Measurements from ENCODE around the gene ITPKB.
A peak's percentile ranks its signal among the peaks of the same experiment; 100 is the strongest.

Gene ITPKB

GRCh38 chr1:226692051-226692792, 46.9 kb downstream of the ITPKB start:
- Mint-ChIP-seq H3K4me1 (peaks cover 93% of the 10 kb centered on the region), H3K27me3 (no peaks in the 10 kb centered on the region), H3K36me3 (peaks cover 44% of the 10 kb centered on the region), H3K4me3 (no peak overlapping the region), H3K27ac (peak overlapping the region; percentile 94), H3K9me3 (no peaks in the 10 kb centered on the region)
- no peak for ATAC-seq

GRCh38 chr1:226691247-226691646, 47.8 kb downstream of the ITPKB start:
- Mint-ChIP-seq H3K9me3 (no peaks in the 10 kb centered on the region), H3K4me3 (peak overlapping the region; percentile 20), H3K27ac (peak overlapping the region; percentile 94), H3K27me3 (no peaks in the 10 kb centered on the region), H3K4me1 (peaks cover 93% of the 10 kb centered on the region), H3K36me3 (peaks cover 44% of the 10 kb centered on the region)
- peak; percentile 80 for ATAC-seq

- no peaks in the 10 kb centered on the region for H3K27me3 Mint-ChIP-seq
- ATAC-seq, result no peak
- H3K36me3 Mint-ChIP-seq, result peaks cover 45% of the 10 kb centered on the region
- no peaks in the 10 kb centered on the region for H3K9me3 Mint-ChIP-seq
- peak overlapping the region; percentile 94 for H3K27ac Mint-ChIP-seq
- H3K4me1 Mint-ChIP-seq, result peaks cover 93% of the 10 kb centered on the region
- peak overlapping the region; percentile 8 for H3K4me3 Mint-ChIP-seq
Measured at GRCh38 chr1:226690460-226690982, 48.6 kb downstream of the ITPKB start.

GRCh38 chr1:226688808-226689207, 50.3 kb downstream of the ITPKB start:
- H3K9me3 Mint-ChIP-seq, result no peaks in the 10 kb centered on the region
- no peaks in the 10 kb centered on the region for H3K27me3 Mint-ChIP-seq
- no peak for ATAC-seq
- peaks cover 58% of the 10 kb centered on the region for H3K36me3 Mint-ChIP-seq
- H3K4me3 Mint-ChIP-seq, result peak overlapping the region; percentile 1
- H3K27ac Mint-ChIP-seq, result peak overlapping the region; percentile 94
- peaks cover 97% of the 10 kb centered on the region for H3K4me1 Mint-ChIP-seq

GRCh38 chr1:226688056-226688748, 50.9 kb downstream of the ITPKB start:
- Mint-ChIP-seq H3K36me3 (peaks cover 63% of the 10 kb centered on the region), H3K27ac (peak overlapping the region; percentile 94)

GRCh38 chr1:226687426-226687825, 51.7 kb downstream of the ITPKB start:
- peak; percentile 35 for ATAC-seq
- H3K36me3 Mint-ChIP-seq, result peaks cover 55% of the 10 kb centered on the region
- H3K27me3 Mint-ChIP-seq, result no peaks in the 10 kb centered on the region
- peaks cover 99% of the 10 kb centered on the region for H3K4me1 Mint-ChIP-seq
- H3K9me3 Mint-ChIP-seq, result no peaks in the 10 kb centered on the region
- peak overlapping the region; percentile 94 for H3K27ac Mint-ChIP-seq
- H3K4me3 Mint-ChIP-seq, result peak overlapping the region; percentile 10

More at GRCh38 chr1:226688056-226688748, 50.9 kb downstream of the ITPKB start:
- no peaks in the 10 kb centered on the region for H3K27me3 Mint-ChIP-seq
- peaks cover 99% of the 10 kb centered on the region for H3K4me1 Mint-ChIP-seq
- peak; percentile 92 for ATAC-seq
- no peaks in the 10 kb centered on the region for H3K9me3 Mint-ChIP-seq
- H3K4me3 Mint-ChIP-seq, result peak overlapping the region; percentile 1

- Mint-ChIP-seq H3K9me3 (no peaks in the 10 kb centered on the region), H3K4me1 (peaks cover 99% of the 10 kb centered on the region), H3K27ac (peak overlapping the region; percentile 94), H3K27me3 (no peaks in the 10 kb centered on the region), H3K36me3 (peaks cover 48% of the 10 kb centered on the region), H3K4me3 (no peak overlapping the region)
- peak; percentile 1 for ATAC-seq
Measured at GRCh38 chr1:226686440-226687425, 52.3 kb downstream of the ITPKB start.

- no peaks in the 10 kb centered on the region for H3K9me3 Mint-ChIP-seq
- H3K4me1 Mint-ChIP-seq, result peaks cover 98% of the 10 kb centered on the region
- H3K27me3 Mint-ChIP-seq, result no peaks in the 10 kb centered on the region
- peak overlapping the region; percentile 24 for H3K4me3 Mint-ChIP-seq
- H3K27ac Mint-ChIP-seq, result peak overlapping the region; percentile 94
- H3K36me3 Mint-ChIP-seq, result peaks cover 39% of the 10 kb centered on the region
- ATAC-seq, result no peak
Measured at GRCh38 chr1:226685196-226685820, 53.8 kb downstream of the ITPKB start.

- no peak overlapping the region for H3K4me3 Mint-ChIP-seq
- no peaks in the 10 kb centered on the region for H3K9me3 Mint-ChIP-seq
- peaks cover 99% of the 10 kb centered on the region for H3K4me1 Mint-ChIP-seq
- no peak for ATAC-seq
- H3K27ac Mint-ChIP-seq, result peak overlapping the region; percentile 94
- H3K27me3 Mint-ChIP-seq, result no peaks in the 10 kb centered on the region
- peaks cover 30% of the 10 kb centered on the region for H3K36me3 Mint-ChIP-seq
Measured at GRCh38 chr1:226684026-226684425, 55.1 kb downstream of the ITPKB start.

- ATAC-seq, result no peak
- H3K4me3 Mint-ChIP-seq, result no peak overlapping the region
- peaks cover 99% of the 10 kb centered on the region for H3K4me1 Mint-ChIP-seq
- H3K27ac Mint-ChIP-seq, result peak overlapping the region; percentile 94
- H3K9me3 Mint-ChIP-seq, result no peaks in the 10 kb centered on the region
- H3K27me3 Mint-ChIP-seq, result no peaks in the 10 kb centered on the region
- H3K36me3 Mint-ChIP-seq, result peaks cover 26% of the 10 kb centered on the region
Measured at GRCh38 chr1:226682871-226683814, 55.9 kb downstream of the ITPKB start.

- H3K27ac Mint-ChIP-seq, result peak overlapping the region; percentile 94
Measured at GRCh38 chr1:226681652-226682493, 57.2 kb downstream of the ITPKB start.

GRCh38 chr1:226680653-226681052, 58.4 kb downstream of the ITPKB start:
- peaks cover 99% of the 10 kb centered on the region for H3K4me1 Mint-ChIP-seq
- no peak for ATAC-seq
- H3K36me3 Mint-ChIP-seq, result peaks cover 30% of the 10 kb centered on the region
- peak overlapping the region; percentile 94 for H3K27ac Mint-ChIP-seq
- no peaks in the 10 kb centered on the region for H3K27me3 Mint-ChIP-seq
- no peaks in the 10 kb centered on the region for H3K9me3 Mint-ChIP-seq
- H3K4me3 Mint-ChIP-seq, result peak overlapping the region; percentile 55

More at GRCh38 chr1:226681652-226682493, 57.2 kb downstream of the ITPKB start:
- Mint-ChIP-seq H3K27me3 (no peaks in the 10 kb centered on the region), H3K4me1 (peaks cover 99% of the 10 kb centered on the region), H3K9me3 (no peaks in the 10 kb centered on the region), H3K4me3 (no peak overlapping the region), H3K36me3 (peaks cover 32% of the 10 kb centered on the region)
- ATAC-seq, result no peak

Measured in stimulated activated memory B cell treated with anti-CD40 and anti-IgM and Interleukin-4, amounts not matched to agents 10 μg/mL and 1 μg/mL and 100 μg/mL, for 72 hours (primary cell).